IMR-90 (cell line): ENCODE results near the gene SF3B1. TPM values are rescaled to one million over a fixed set of nuclear protein-coding genes. Genes with fewer than 3 reads are reported as not detected.
"Not testable (repeated sequence)": the region's sequence is repeated elsewhere in the genome, so short reads cannot be mapped to it uniquely, and the experiment has no call there.

Source experiments
- ATAC-seq: fragments of 200-7000 bp; cut with Tn5 transposase; 2 replicates; pipeline ENCODE4 v1.9.1; 2020; ENCODE audit warnings: low read depth, mild to moderate bottlenecking, moderate library complexity
- BruUV-seq: library from RNA; stranded (reverse); fragments of 400-500 nt; replicated peaks from 2 replicates; lab custom pipeline; 2021; lab: Mats Ljungman, UMichigan
- CTCF ChIA-PET: fragments of 300-600 bp; formaldehyde crosslinking; extraction: SDS; loops from one replicate; lab custom pipeline; 2021; ENCODE audit warnings: antibody characterized with exemption; lab: Yijun Ruan, JAX
- POLR2A ChIA-PET: fragments of 300-600 bp; sonication (Branson Sonifier 250); formaldehyde crosslinking; loops from one replicate; lab custom pipeline; 2022; ENCODE audit warnings: antibody characterized with exemption; ENCODE audit not compliant: unreplicated experiment; lab: Charles Lee
- DNase-seq: peaks from one replicate; pipeline ENCODE4 v3.0.0; 2013
- H2AFZ ChIP-seq: replicated peaks from 2 replicates; pipeline ENCODE3; 2013; ENCODE audit warnings: low read length, mild to moderate bottlenecking; ENCODE audit not compliant: poor library complexity
- H2AK5ac ChIP-seq: 2 replicates; pipeline ENCODE4 v1.6.1; 2013; ENCODE audit warnings: low read depth, low read length, inconsistent platforms
- H2AK9ac ChIP-seq: replicated peaks from 2 replicates; pipeline ENCODE3; 2013; ENCODE audit warnings: mild to moderate bottlenecking, low read depth, low read length, moderate library complexity; ENCODE audit not compliant: poor library complexity
- H2BK120ac ChIP-seq: 2 replicates; pipeline ENCODE4 v1.6.1; 2013; ENCODE audit warnings: low read depth, low read length, inconsistent platforms
- H2BK15ac ChIP-seq: 3 replicates; pipeline ENCODE4 v1.6.1; 2013; ENCODE audit warnings: low read depth, low read length, inconsistent platforms
- H2BK20ac ChIP-seq: 2 replicates; pipeline ENCODE4 v1.6.1; 2013; ENCODE audit warnings: low read depth, mild to moderate bottlenecking, inconsistent platforms, low read length, moderate library complexity
- H2BK5ac ChIP-seq: 2 replicates; pipeline ENCODE4 v1.6.1; 2013; ENCODE audit warnings: mild to moderate bottlenecking, low read depth, low read length, inconsistent platforms; ENCODE audit not compliant: poor library complexity, severe bottlenecking
- H3K14ac ChIP-seq: replicated peaks from 2 replicates; pipeline ENCODE4 v1.6.1; 2013; ENCODE audit warnings: low read depth, low read length, inconsistent platforms
- H3K18ac ChIP-seq: 2 replicates; pipeline ENCODE4 v1.6.1; 2013; ENCODE audit warnings: low read depth, low read length, control low read depth
- H3K23ac ChIP-seq: 2 replicates; pipeline ENCODE4 v1.6.1; 2013; ENCODE audit warnings: low read depth, low read length, inconsistent platforms
- H3K27ac ChIP-seq: 2 replicates; pipeline ENCODE4 v1.5.1; 2013; ENCODE audit warnings: mild to moderate bottlenecking, control low read depth, low read length; ENCODE audit not compliant: insufficient read depth
- H3K27me3 ChIP-seq: 2 replicates; pipeline ENCODE4 v1.6.1; 2013; ENCODE audit warnings: low read length; ENCODE audit not compliant: control insufficient read depth, insufficient read depth
- H3K36me3 ChIP-seq: 2 replicates; pipeline ENCODE4 v1.6.1; 2013; ENCODE audit warnings: low read length, mixed read lengths; ENCODE audit not compliant: control insufficient read depth, insufficient read depth
- H3K4ac ChIP-seq: 2 replicates; pipeline ENCODE4 v1.6.1; 2013; ENCODE audit warnings: low read depth, low read length, inconsistent platforms
- H3K4me1 ChIP-seq: 2 replicates; pipeline ENCODE4 v1.6.1; 2013; ENCODE audit warnings: low read length, mixed read lengths; ENCODE audit not compliant: control insufficient read depth, insufficient read depth
- H3K4me2 ChIP-seq: 2 replicates; pipeline ENCODE4 v1.6.1; 2013; ENCODE audit warnings: low read depth, mild to moderate bottlenecking, control low read depth, low read length, moderate library complexity
- H3K4me3 ChIP-seq: 2 replicates; pipeline ENCODE4 v1.5.1; 2013; ENCODE audit warnings: low read depth, mild to moderate bottlenecking, control low read depth, low read length, moderate library complexity; ENCODE audit not compliant: insufficient read depth
- H3K56ac ChIP-seq: 2 replicates; pipeline ENCODE4 v1.6.1; 2013; ENCODE audit warnings: low read length, inconsistent platforms; ENCODE audit not compliant: insufficient read depth; ENCODE audit errors: extremely low read depth
- H3K79me1 ChIP-seq, 2 experiments: 2 replicates each; pipeline ENCODE4 v1.6.1; 2013; ENCODE audit warnings: low read length in 2 of 2, inconsistent platforms in 1 of 2, low read depth in 1 of 2
- H3K9ac ChIP-seq: 2 replicates; pipeline ENCODE4 v1.6.1; 2013; ENCODE audit warnings: low read depth, low read length, control low read depth
- H3K9me1 ChIP-seq: 2 replicates; pipeline ENCODE4 v1.6.1; 2013; ENCODE audit warnings: low read length, inconsistent platforms; ENCODE audit not compliant: insufficient read depth
- H3K9me3 ChIP-seq: 2 replicates; pipeline ENCODE4 v1.6.1; 2013; ENCODE audit warnings: low read length; ENCODE audit not compliant: control insufficient read depth, insufficient read depth
- H4K20me1 ChIP-seq: 2 replicates; pipeline ENCODE4 v1.6.1; 2013; ENCODE audit warnings: low read length, inconsistent platforms; ENCODE audit not compliant: insufficient read depth
- H4K5ac ChIP-seq: 2 replicates; pipeline ENCODE4 v1.6.1; 2013; ENCODE audit warnings: mild to moderate bottlenecking, low read depth, low read length, control low read depth
- H4K8ac ChIP-seq, 2 experiments: 2 replicates each; pipeline ENCODE4 v1.6.1; 2013; ENCODE audit warnings: low read depth in 2 of 2, low read length in 2 of 2, control low read depth in 1 of 2, inconsistent platforms in 1 of 2
- H4K91ac ChIP-seq: 2 replicates; pipeline ENCODE4 v1.6.1; 2013; ENCODE audit warnings: low read depth, low read length, inconsistent platforms; ENCODE audit not compliant: insufficient read depth
- BHLHE40 ChIP-seq: fragments of 150-350 bp; IDR thresholded peaks from 2 replicates; pipeline ENCODE4 v1.6.1; 2016; ENCODE audit warnings: mild to moderate bottlenecking, low read depth, low read length
- WGBS, 2 experiments: methylation state at CpG; one replicate each; pipeline versions ENCODE4 v1.1.5 to v1.1.7; 2013; ENCODE audit warnings: missing lambda C conversion rate in 2 of 2; ENCODE audit not compliant: insufficient read length in 1 of 2; ENCODE audit errors: extremely low coverage in 2 of 2; 5-methylcytosine and 5-hydroxymethylcytosine counted together
- dilution Hi-C: fragments of 300-500 bp; cut with HindIII; formaldehyde crosslinking; loops from one replicate; pipeline ENCODE4 v1.14.3; 2018; ENCODE audit warnings: low sequenced_read_pairs; ENCODE audit not compliant: unreplicated experiment
- in situ Hi-C: fragments of 300-500 bp; cut with MboI; formaldehyde crosslinking; loops from 3 replicates; pipeline ENCODE4 v1.14.3; 2019; ENCODE audit warnings: low sequenced_read_pairs, inconsistent platforms, mixed read lengths
- intact Hi-C: fragments of 100-400 bp; cut with micrococcal nuclease; formaldehyde crosslinking; loops from 2 replicates; pipeline ENCODE4 v1.10.0; 2022
- polyA plus RNA-seq, 3 experiments: library from polyadenylated mRNA; depleted of rRNA; stranded (reverse); fragments of >200 nt; gene quantifications; 2 replicates each; pipeline ENCODE4 v1.2.3, GENCODE V29; 2012; ENCODE audit warnings: low replicate concordance in 1 of 3
- total RNA-seq: library from RNA; depleted of rRNA; stranded (reverse); fragments of >200 nt; gene quantifications from 2 replicates; pipeline ENCODE4 v1.2.3, GENCODE V29; 2012

The SF3B1 gene
- total and polyA plus RNA-seq, 2 of the 4 experiments (the other 2 are of a cell fraction), result 326 to 942 TPM

GRCh38 chr2:197452754-197453122, 17.9 kb upstream of the SF3B1 start:
- Histone ChIP-seq H4K91ac (peak overlapping the region; percentile 92), H3K4me2 (peak overlapping the region; percentile 82), H2BK15ac (peak overlapping the region; percentile 42; the same call in 1 of the 3 replicates), H4K8ac (peak overlapping the region; percentile 91), H3K56ac (peak overlapping the region; percentile 69), H2AK9ac (peak overlapping the region; percentile 84), H3K4me3 (peak overlapping the region; percentile 57), H3K4me1 (no peaks in the 10 kb centered on the region), H3K9ac (peak overlapping the region; percentile 95), H3K9me1 (no peaks in the 10 kb centered on the region), H2AFZ (peak overlapping the region; percentile 97), H3K14ac (peak overlapping the region; percentile 95), H2BK5ac (peak overlapping the region; percentile 86), H3K27ac (peak overlapping the region; percentile 91), H3K27me3 (no peaks in the 10 kb centered on the region), H2BK20ac (peak overlapping the region; percentile 3; the same call in 1 of the 2 replicates), H4K5ac (peak overlapping the region; percentile 79), H3K18ac (peak overlapping the region; percentile 50), H3K9me3 (no peaks in the 10 kb centered on the region), H3K36me3 (no peaks in the 10 kb centered on the region), H3K23ac (peak overlapping the region; percentile 75), H4K20me1 (peaks cover 30% of the 10 kb centered on the region), H3K4ac (peak overlapping the region; percentile 92), H2BK120ac (peak overlapping the region; percentile 53), H3K79me1 (peaks cover 3 to 9% of the 10 kb centered on the region in 2 experiments; a peak in 2 of 4 replicates), H2AK5ac (peak overlapping the region; percentile 77)
- ChIA-PET POLR2A (interaction anchor here (0.6 to 1.2 kb wide), 6 partner anchors 11 to 58 kb away, joined by 3 to 10 read pairs (median 6); partner anchors contain the start of genes HSPD1 and SF3B1), CTCF (no interaction called here)
- DNase-seq, result no peak
- no peak for TF ChIP-seq BHLHE40
- dilution Hi-C loops (no loop called here), intact Hi-C loops (loop anchor here (1.0 kb wide), 1 partner anchor 17 kb away; the partner anchor contains the start of gene SF3B1), in situ Hi-C loops (no loop called here)
- BruUV-seq, result no TSS peak
- 2% methylated on average over 6 of the region's 11 CpGs; no CpG with 5 or more reads in 1 of the 2 experiments for WGBS, 2 experiments
- no peak for ATAC-seq

- DNase-seq, H4K5ac ChIP-seq, H3K9me3 ChIP-seq, H4K8ac ChIP-seq, BruUV-seq, H2BK20ac ChIP-seq, H3K4me3 ChIP-seq, H2AFZ ChIP-seq, H3K9me1 ChIP-seq, ATAC-seq, H2BK120ac ChIP-seq, H3K27me3 ChIP-seq, H3K23ac ChIP-seq, dilution Hi-C loops, H3K18ac ChIP-seq, intact Hi-C loops, H2AK9ac ChIP-seq, H3K4me2 ChIP-seq, H3K4ac ChIP-seq, POLR2A ChIA-PET, H3K36me3 ChIP-seq, H4K91ac ChIP-seq, in situ Hi-C loops, CTCF ChIA-PET, H3K4me1 ChIP-seq, H2BK15ac ChIP-seq, H2AK5ac ChIP-seq, H3K56ac ChIP-seq, H3K9ac ChIP-seq, H3K27ac ChIP-seq, H3K79me1 ChIP-seq, H3K14ac ChIP-seq, H2BK5ac ChIP-seq: not testable (repeated sequence)
- H4K20me1 ChIP-seq, result peaks cover 20% of the 10 kb centered on the region
- 77% methylated on average over 5 of the region's 6 CpGs; no CpG with 5 or more reads in 1 of the 2 experiments for WGBS, 2 experiments
Observed at GRCh38 chr2:197450935-197451358, 16.1 kb upstream of the SF3B1 start.
